NCI-H2029 (cell line): Measurements from ENCODE around the gene TXNDC11.

Experiments
- DNase-seq: peaks from one replicate; lab custom pipeline; 2025; lab: John Stamatoyannopoulos, UW

TXNDC11 gene

DNA sequence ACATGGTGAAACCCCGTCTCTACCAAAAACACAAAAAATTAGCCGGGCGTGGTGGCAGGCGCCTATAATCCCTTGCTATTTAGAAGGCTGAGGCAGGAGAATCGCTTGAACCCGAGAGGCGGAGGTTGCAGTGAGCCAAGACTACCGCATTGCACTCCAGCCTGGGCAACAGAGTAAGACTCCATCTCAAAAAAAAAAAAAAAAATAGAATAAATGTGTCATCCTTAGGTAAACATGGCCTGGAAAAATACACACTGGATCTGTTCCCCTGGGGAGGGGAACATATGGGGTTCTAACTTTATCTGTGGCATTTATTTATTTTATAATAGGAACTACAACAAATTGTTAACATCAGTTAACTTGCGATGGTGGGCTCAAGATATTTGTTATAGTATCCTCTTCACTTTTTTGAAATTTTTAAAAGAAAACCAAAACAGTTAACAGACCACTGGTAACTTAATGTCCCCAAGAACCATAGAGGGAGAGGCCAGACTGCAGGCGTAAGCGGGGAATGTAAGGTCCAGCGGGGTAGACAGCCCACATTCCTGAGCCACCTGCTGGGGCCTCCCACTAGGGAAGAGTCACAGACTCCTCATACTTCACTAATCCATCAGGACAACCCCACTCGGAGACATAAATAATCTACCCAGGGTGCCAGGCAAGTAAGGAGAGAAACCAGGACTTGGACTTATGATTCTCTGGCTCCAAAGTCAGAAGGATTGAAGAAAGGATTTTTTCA is 12.5 kb upstream of the TXNDC11 start:
- no peak for DNase-seq

DNA sequence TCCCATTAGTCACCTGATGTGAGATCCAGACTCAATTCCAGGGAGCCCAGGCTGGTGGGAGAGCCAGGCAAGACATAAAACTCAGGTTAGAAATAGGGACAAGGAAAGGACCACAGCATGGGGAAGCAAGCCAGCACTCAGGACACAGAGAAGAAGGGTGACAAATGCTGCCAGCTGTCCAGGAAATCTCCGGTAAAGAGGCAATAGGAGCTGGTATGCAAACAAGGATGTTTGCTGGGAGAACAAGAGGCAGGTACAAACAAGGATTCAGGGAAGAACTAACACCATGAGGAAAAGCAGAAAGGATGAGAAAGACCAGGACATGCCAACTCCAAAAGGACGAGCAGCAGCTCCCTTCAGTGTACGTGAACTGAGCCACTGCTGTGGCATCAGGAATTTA is 10.2 kb upstream of the TXNDC11 start:
- peak; percentile 87 for DNase-seq

DNA sequence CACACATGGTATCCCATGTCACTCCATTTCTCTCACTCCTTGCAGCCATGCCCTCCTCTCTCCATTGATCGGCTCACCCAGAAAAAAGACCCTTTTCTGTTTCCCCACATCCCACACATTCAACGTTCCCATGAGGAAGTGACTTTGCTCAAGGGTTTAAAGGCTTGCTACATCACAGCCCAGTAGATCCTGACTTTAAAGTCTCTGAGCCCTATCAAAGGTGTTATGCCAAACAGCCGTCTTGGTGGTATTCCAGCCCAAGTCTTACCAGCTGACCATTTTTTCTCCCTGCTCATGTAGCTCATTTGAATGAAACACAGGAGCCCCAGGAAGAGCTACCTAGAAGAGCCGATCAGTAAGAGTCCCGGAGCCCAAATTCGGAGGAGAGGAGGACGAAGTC is 7.4 kb upstream of the TXNDC11 start:
- DNase-seq: no peak

DNA sequence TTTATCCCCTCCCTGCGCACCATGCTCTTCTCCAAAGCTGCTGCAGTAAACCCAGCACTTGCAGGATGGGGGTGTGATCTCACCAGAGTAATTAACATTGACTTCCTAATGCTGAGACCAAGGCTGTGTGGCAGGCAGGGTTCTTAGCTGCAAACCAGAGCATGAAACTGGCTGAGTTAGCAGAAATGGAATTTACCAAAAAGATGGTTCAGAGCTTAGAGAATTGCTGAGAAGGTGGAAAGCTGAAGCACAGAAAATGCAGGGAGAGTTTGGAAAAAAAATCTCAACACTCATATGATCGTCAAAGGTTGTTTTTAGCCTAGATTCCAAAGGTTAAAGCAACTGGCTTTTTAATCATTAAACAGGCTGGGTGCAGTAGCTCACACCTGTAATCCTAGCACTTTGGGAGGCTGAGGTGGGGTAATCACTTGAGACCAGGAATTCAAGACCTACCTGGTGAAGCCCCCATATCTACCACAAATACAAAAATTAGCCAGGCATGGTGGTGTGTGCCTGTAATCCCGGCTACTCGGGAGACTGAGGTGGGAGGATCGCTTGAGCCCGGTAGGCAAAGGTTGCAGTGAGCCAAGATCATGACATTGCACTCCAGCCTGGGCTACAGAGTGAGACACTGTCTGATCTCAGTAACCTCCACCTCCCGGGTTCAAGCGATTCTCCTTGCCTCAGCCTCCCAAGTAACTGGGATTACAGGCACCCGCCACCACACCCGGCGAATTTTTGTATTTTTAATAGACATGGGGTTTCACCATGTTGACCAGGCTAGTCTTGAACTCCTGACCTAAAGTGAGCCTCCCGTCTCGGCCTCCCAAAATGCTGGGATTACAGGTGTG is 6.0 kb upstream of the TXNDC11 start:
- no peak for DNase-seq

GRCh38 chr16:11747949-11748403 is 5.3 kb upstream of the TXNDC11 start:
- DNase-seq: no peak

GRCh38 chr16:11744075-11744470 is 1.4 kb upstream of the TXNDC11 start:
- no peak for DNase-seq

- no peak for DNase-seq
These were observed 834 bp upstream of the TXNDC11 start for GRCh38 chr16:11743308-11744074.

DNA sequence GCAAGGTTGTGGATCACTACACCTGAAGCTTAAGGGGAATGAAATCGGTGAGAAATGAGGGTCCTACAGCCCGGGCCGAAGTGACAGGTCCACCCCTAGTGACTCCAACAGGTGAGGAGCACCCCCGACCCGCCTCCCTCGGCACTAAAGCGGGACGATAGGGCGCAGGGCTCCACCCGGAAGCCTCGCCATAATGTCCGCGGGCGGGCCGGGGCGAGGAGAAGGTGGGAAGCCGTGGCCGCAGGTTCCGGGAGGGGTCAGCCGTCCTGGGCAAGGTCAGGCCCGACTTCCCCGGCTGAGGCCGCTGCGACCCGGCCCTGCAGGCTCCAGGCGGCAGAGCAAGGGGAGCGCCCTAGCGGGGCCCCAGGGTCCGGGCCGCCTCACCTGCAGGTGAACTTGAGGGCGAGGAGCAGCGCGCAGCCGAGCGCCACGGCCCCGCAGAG is 543 bp downstream of the TXNDC11 start:
- DNase-seq: no peak

DNA sequence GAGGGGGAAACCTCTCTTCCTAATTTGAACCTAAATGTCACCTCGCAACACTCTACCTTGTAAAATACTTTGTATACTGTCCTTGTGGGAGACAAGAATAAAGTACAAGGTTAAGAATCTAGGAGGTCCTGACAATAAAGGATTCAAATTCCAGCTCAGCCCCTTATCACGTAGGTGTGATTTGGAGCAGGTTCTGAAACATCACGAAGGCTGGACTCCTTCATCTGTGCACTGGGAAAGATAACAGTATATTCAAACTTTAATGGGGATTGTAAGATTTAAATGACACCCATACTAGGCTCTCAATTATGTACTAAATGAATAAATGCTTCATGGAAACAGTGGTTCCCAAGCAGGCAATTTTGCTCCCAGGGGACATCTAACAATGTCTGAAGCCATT is 2.1 kb downstream of the TXNDC11 start:
- no peak for DNase-seq

GRCh38 chr16:11738742-11739544 is 3.7 kb downstream of the TXNDC11 start:
- DNase-seq: no peak

- no peak for DNase-seq
These were observed 4.9 kb downstream of the TXNDC11 start for GRCh38 chr16:11737713-11738112.

- no peak for DNase-seq
These were observed 5.8 kb downstream of the TXNDC11 start for GRCh38 chr16:11736903-11737302.

GRCh38 chr16:11735787-11736186 is 6.9 kb downstream of the TXNDC11 start:
- DNase-seq: no peak

- no peak for DNase-seq
These were observed 8.0 kb downstream of the TXNDC11 start for GRCh38 chr16:11734653-11735043.

DNA sequence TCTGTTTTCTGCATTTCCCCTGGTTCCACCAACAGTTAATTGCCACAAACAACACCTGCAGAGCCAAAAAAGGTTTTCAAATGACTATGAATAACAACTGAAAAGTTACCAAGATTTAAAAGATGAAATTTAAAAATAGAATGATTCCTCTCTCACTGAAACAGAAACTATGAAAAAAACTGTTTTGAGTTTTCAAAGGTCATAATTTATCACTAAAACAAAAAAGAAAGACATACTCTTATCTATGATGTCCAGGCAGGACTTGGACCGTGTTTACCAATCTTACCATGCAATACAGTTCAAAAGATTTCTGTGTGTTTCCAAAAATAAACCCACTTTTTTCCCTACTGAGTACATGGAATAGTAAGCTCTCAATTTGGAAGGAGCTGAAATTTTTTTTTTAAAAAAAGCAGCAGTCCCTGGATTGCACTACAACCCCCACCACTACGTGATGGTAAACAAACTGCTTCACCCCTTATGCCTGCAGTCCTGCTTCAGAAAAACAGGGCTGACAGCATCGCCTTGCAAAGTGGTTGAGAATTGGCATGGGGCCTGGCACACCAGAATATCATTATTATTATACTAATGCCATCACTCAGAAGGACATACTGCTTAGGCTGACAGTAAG is 8.5 kb downstream of the TXNDC11 start:
- no peak for DNase-seq

- DNase-seq: no peak
These were observed 11.4 kb downstream of the TXNDC11 start for GRCh38 chr16:11731222-11731621.

DNA sequence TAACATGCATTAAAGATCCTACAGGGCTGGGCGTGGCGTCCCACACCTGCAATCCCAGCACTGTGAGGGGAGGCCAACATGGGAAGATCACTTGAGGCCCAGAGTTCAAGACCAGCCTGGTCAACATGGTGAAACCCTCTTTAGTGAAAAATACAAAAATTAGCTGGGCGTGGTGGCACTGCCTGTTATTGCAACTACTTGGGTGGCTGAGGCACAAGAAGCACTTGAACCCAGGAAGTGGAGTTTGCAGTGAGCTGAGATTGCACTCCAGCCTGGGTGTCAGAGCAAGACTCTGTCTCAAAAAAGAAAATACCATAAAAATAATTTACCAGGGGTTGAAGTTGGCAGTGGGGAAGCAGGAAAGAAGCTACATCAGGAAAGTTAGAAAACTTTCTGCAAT is 12.9 kb downstream of the TXNDC11 start:
- no peak for DNase-seq

GRCh38 chr16:11727796-11728543 is 14.7 kb downstream of the TXNDC11 start:
- DNase-seq: no peak

GRCh38 chr16:11726008-11726407 is 16.6 kb downstream of the TXNDC11 start:
- DNase-seq: no peak

DNA sequence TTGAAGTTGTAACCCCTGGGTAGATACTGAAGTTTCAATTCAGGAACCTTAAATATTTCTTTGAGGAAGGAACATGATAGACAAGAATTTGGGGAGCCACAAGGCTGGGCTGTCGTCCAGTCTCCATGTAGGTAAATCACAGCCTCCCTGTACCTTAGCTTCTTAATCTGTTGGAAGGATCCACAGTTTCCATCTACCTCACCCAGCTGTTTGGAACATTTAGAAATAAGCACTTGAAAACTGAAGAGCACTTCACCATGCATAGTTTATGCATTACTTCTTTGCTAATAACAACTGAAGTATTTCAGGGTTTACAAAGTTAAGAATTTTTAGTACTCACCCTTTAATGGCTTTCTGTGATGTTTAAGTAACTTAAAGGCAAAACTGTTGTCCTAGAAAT is 17.2 kb downstream of the TXNDC11 start:
- no peak for DNase-seq

- DNase-seq: no peak
These were observed 20.2 kb downstream of the TXNDC11 start for GRCh38 chr16:11722468-11722808.
